HG03460 (cell line): ENCODE results near the gene C15orf61.
A peak's percentile ranks its signal among the peaks of the same experiment; 100 is the strongest.

Experiments used
- ATAC-seq: cut with Tn5 transposase; IDR thresholded peaks from one replicate; pipeline ENCODE4 v1.9.1; 2021; ENCODE audit not compliant: unreplicated experiment

The C15orf61 gene

GRCh38 chr15:67521029-67521782 is at the start of gene C15orf61:
Gene C15orf61 (plus strand): TSS chr15:67521131. CDS start chr15:67521249, 118 bp downstream.
- ATAC-seq, result peak; percentile 71

DNA sequence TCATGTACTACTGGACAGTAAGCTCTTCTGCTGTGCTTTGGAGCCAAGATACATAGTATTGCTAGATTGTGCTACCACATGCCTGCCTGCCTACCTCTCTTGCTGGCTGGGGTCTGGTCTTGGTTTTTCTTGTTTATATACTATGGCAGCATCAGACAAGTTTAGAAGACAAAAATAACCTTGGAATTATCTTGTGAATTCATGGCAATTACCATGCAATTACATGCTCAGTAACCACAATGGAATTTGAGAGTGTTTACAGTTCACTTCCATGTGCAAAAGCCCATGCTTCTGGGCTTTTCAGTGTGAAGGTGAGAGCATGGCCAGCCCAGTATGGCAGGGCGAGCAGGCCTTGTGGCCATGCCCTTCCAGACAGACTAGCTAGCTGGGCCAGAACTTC is 48.0 kb upstream of the C15orf61 start:
- ATAC-seq, result no peak

GRCh38 chr15:67474405-67475110 is 46.4 kb upstream of the C15orf61 start:
- ATAC-seq, result no peak

- ATAC-seq, result no peak
Measured at GRCh38 chr15:67479781-67480505, 41.0 kb upstream of the C15orf61 start.

DNA sequence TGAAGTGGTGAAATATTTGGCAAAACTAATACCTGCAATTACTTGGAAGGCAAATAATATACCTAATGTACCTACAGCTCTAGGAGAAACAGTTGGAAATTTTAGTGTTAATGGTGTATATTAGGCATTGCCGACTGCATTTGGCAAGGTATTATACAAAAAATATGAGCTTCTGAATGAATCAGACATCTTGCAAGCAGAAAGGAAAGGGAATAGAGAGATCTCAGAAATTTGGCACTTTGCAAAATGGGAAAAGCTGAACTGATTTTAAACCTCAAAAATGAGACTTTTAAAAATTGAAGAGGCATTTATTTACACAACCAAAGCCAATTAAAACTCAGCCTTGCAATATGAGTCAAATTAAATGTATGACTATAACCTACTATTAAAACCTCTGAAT is 40.2 kb upstream of the C15orf61 start:
- no peak for ATAC-seq

- ATAC-seq, result no peak
Measured at GRCh38 chr15:67481680-67482079, 39.3 kb upstream of the C15orf61 start.

DNA sequence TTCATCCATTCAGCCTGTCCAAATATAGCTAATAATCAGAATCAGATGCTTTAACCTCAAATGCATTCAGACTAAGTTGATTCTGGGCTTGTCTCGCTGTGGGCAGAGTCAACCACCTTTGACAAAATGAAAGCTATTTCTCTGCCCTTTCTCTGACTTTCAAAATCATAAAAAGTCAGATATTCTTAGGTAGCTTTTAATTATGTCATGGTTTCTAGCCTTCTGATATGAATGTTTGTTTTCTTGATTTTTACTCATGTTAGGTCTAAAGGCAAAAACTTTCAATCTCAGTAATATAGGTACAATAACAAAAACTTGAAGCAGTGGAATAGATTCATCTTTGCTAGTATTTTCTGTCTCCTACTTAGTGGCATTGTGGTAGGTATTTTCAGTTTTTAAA is 25.3 kb upstream of the C15orf61 start:
- ATAC-seq, result no peak

DNA sequence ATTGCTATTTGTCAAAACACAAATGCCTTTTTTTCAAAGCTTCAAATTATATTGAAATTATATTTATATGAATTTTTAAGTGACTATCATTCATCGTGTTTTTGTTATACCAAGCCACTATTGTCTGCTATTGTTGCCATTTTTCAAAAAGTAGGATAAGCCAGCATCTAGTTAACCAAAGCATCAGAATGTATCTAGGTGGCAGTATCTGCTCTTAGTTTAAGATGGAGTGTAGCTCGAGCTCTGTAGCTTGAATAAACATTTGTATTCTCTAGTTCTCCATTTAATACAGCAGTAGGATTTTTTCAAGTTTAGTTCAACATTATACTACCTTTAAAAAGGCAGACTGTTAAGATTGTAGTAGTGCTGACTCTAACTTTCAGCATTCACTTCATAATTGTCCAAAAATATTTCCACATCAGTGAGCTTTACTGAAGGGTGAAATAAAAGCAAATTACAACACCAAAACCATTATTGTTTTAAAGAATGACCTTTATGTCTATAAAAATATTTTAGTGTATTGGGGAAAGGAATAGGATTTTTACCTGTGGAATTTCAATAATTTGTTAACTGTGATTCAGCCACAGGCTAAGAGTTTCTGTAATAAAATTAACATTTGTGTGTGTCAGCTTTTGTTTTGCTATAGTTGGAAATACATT is 19.6 kb upstream of the C15orf61 start:
- no peak for ATAC-seq

DNA sequence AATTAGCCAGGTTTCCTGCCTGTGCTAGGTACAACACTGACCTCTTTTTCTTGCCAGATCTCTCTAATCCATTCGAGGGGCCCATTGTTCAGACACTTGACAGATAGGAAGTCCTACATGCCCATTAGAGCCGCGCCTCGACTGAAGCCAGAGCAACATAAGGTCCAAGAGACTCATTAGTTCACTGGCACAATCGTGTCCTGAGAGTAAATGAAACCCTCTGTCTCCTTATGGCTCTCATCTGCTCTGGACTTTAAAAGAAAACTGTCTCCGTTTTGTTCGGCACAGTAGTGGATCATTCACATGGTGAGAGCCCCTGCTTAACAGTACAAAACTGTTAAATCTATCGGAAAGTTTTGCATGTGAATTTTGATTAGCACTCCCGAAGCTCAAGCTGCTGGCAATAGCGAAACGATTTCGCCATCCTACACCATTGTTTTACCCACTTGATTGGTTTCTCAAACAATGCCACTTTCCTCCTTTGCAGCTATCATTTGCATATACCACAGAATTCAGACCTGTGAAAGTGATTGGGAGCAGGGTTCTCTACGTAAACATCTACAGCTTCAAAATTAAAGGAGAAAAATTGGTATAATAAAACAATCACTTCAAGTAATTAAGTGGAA is 19.0 kb upstream of the C15orf61 start:
- ATAC-seq, result no peak

GRCh38 chr15:67504056-67504455 is 16.9 kb upstream of the C15orf61 start:
- ATAC-seq, result no peak

GRCh38 chr15:67504796-67505195 is 16.1 kb upstream of the C15orf61 start:
- no peak for ATAC-seq

DNA sequence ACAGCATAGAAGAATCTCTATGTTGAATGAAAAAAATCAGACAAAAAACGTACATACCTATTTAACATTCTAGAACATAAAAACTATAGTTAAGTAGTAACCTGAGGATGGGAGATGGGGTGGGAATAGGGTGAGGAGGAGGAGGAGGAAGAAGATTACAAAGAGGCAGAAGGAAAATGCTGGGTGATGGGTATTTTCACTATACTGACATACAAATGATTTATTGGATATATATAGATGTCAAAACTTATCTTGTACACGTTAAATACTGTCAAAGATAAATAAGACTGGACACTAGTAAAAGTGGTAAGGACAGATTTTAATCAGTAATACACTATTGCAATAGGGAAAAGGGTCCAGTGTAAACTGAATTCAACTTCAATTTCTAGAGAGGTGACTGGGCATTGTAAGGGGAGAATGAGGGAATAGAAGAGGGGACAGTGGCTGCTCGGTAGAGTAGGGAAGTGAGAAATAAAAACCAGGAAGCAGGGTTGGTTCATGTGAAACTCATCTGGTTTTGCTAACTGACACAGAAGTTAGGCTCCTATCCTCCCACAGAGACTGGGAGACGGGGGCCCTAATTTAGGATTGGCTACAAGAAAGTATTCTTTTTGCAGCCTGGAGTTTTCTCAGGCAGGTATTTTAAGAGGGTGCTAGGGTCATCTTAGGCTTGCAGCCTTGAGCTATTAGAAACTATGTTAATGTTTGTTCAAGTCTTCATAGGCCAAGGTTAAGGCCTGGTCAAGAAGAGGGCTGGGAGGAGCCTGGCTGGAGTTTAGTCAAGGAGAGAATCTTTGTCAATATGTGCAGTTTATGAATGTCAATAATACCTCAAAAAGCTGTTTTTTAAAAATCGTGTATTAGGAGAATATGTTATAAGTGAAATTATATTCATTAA is 15.0 kb upstream of the C15orf61 start:
- ATAC-seq, result no peak

DNA sequence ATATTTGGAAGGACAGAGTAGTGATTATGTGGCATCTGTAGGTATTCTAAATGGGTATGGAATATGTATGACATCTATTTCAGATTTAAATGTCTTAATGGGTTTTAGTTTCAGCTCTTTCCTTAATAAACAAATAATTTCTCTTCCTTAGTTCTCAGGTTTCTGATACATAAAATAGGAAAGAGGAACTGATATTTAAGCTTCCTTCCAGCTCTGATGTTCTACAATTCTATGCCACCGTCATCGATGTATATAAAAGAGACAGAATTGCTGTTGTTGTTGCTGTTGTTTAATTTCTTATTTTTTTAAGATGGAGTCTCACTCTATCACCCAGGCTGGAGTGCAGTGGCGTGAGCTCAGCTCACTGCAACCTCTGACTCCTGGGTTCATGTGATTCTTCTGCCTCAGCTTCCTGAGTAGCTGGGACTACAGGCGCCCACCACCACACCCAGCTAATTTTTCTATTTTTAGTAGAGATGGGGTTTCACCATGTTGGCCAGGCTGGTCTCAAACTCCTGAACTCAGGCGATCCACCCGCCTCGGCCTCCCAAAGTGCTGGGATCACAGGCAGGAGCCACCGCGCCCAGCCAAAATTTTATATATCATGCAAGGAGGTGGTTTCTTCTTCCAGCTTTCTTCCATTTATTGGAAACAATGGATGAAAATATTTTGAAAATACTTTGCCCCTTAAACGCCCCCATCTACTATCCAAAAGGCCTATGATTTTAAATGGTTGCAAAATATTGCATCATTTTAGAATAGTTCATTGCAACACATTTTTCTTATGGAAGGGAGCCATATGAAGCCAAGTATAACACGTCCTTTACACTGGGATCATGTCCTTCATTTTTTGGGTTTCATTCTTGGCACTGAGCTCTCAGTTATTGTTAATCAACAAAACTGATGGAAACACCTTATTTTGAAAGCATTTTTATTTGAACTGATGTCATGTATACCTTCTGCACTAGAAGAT is 13.9 kb upstream of the C15orf61 start:
- ATAC-seq, result no peak

DNA sequence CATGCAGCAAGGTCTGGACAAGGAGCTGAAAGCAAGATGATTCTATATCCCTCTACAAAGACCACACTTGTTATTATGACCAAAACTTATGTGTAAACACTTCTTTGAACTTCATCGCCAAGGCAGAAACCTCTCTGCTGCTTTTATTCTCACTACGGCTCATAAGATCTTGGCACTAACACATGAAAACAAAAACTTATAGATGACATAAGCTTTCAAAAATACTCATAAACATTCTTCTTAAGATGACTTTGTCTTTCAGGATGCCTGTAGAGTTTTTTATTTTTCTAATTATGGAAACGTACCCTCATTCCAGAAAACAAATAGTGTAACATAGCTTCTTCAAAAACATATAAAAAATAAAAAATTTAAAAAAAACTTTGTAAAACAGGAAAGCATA is 12.5 kb upstream of the C15orf61 start:
- no peak for ATAC-seq

DNA sequence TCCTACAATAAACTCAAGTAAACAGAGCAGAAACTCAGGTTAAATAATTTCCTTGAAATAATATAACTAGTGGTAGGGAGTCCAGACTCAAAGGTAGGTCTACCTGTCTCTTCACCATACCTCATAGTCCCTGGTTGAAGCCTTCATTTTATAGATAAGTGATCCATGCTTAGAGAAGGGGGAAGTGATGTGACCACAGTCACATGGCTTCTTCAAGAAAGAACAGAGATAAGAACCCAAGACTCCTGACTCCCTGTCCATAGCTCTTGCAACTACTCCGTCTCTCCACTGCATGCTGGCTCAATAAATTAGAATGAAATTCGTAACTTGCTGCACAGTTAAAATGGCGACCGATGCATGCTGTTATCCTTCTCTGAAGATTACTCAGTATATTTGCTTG is 11.0 kb upstream of the C15orf61 start:
- ATAC-seq, result no peak

GRCh38 chr15:67510597-67511190 is 10.2 kb upstream of the C15orf61 start:
- ATAC-seq, result no peak

DNA sequence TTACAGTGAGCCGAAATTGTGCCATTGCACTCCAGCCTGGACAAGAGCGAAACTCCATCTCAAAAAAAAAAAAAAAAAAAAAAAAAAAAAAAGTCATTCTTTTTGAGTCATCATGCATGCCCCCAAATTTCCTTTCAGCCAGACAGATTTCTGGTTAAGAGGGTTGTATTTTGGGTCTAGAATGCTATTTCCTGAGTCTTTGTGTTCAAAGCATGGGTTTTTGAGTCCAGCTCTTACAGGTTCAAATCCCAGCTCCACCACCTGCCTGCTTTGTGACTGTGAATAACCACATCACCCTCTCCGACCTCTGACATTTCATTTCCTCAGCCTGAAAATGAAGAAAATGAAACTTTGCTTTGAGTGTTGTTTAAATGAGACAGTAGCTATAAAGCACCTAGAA is 9.3 kb upstream of the C15orf61 start:
- ATAC-seq, result no peak

DNA sequence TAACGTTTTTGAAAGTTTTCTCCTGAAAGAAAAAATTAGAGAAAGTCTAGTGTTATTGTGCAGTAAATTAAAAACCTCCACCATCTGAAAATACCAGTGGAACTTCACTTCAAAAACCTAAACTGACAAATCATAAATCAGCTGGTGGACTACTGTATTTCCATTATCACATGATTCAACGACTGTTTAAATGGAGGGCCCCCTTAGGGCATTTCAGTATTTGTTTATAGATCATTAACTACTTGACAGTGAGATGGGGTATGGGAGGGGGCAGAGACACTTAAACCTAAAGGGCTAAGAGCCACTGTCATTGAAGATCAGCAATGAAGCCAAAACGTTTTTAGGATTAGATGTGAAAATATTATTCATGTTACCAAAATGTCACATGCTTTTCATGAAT is 8.8 kb upstream of the C15orf61 start:
- ATAC-seq, result no peak
